Hindlimb muscle (tissue), 1 donor: ENCODE measurements around the gene EIF4E3. TPM values are rescaled to one million over a fixed set of nuclear protein-coding genes. Genes with fewer than 3 reads are reported as not detected.

Experiments
- DNase-seq: peaks from one replicate; pipeline ENCODE4 v3.0.0-alpha.2; 2013
- polyA plus RNA-seq: library from polyadenylated mRNA; unstranded; fragments of 120-200 nt; gene quantifications from one replicate; pipeline ENCODE4 v1.2.1, GENCODE V29; 2013; ENCODE audit not compliant: insufficient read length

Gene EIF4E3
- polyA plus RNA-seq, 1 donor: 9.3 TPM

DNA sequence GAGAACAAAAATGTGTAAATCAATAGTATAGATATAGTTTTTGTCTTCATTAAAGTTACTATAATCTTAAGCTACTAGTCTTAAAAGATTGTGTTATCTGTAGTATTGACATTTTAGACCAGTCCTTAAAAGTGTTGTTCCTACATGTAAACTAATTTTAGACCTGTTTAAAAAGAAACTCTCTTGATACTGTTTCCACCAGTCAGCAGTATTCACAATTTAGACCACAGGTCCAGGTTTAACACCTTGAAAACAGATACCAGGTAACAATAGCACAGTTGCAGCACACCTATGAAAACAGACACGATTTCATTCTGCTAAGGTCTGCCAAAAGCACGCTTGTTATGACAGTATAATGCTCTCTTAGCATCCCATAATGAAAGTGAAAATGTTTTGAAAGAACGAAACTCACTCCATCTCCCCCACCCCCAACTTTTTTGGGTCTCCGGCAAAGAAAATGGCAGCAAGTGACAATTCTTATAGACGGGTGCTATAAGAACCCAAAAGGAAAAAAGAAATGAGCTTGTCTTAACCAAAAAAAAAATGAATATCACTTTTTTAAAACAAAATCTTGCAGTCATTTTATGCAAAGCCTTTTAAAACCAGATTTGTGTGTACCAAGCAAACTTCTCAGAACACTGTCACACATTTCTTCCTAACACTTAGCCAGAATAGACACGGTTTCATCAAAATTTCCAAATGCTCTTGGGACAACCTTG is 1.6 kb downstream of the EIF4E3 start:
- DNase-seq: no peak

DNA sequence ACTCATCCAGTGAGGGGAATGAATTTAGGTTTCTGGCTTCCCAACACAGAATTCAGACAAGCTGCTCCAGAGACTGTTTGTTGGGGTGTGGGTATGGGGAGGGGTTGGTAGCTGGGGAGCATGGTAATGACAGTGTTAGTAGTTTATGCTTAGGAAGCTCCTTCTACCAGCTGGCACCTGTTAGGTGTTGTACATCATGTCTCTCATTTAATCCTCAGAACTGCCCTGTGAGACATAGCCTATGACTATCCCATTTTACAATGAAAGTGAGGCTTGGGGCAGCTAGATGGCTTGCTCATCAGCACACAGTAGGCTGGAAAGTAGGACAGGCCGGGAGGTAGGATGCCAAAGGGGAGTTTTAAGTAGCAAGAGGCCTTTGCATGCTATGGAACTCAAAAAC is 2.5 kb downstream of the EIF4E3 start:
- no peak for DNase-seq

DNA sequence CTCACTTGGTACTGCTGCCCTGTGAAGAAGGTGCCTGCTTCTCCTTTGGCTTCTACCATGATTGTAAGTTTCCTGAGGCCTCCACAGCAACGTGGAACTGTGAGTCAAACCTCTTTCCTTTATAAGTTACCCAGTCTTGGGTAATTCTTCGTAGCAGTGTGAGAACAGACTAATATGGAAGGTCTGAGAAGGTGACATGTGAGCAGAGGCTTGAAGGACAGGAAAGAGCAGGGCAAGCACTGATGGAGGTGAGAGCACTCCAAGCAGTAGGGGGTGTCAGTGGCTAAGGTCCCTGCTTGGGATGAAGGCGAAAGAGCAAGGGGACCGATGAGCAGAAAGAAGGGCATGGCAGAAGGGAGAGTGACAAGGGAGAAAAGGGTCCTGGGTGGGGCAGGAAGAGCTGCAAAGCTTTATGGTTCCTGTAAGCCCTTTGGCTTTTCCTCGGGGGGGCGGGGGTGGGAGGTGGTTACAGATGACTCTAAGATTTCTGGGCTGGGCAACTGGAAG is 3.5 kb downstream of the EIF4E3 start:
- no peak for DNase-seq

DNA sequence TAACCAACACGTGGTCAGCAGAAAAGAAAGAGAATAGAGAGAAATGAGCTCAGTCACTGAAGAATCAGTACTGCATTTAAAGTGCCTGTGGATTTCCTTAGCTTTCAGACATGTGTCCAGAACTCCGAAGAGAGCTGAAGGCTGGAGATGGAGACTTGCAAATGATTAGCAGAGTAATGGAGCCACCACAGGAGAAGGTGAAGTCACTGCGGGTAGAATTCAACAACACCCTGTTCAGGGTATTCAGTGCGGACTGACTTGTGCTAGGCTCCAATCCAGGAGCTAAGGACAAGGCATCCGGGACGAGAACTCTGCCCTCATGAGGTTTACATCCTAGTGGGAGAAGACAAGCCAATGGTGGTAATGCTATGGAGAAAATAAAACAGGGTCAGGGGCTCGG is 4.2 kb downstream of the EIF4E3 start:
- DNase-seq: no peak

DNA sequence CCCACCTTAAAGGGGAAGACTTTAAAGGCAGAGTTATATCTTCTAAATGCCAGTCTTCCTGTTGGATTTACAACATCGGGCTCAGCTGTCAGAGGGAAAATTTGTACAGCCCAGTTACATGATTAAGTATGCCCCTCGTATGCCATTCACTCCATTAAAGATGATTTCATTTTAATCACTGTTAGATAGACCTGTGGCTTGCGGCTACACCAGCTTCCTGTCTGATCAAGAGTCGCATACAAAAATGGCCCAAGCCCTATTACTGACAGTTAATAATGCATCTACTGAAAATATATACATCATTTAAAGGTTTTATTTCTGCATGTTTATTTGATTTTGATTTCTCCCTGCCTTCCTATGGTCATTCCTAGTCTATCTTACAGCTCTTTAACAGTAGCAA is 7.1 kb downstream of the EIF4E3 start:
- no peak for DNase-seq

DNA sequence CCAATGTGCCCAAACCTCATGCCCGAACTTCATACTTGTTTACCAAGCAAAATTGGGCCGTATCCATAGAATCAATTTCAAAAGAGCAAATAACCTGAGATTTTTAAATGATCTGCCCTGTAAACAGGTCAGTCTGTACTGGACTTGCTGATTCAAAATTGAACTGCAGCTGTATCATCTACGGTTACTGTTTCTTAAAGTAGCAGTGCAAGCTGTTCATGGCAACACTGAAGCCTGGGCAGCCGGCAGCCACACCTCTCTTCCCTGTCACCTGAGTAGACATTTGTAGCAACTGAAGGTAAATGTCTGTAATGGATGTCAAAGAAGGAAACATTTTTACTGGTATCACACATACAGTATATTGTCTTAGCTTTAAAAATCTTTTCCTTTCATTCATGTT is 10.6 kb downstream of the EIF4E3 start:
- no peak for DNase-seq

DNA sequence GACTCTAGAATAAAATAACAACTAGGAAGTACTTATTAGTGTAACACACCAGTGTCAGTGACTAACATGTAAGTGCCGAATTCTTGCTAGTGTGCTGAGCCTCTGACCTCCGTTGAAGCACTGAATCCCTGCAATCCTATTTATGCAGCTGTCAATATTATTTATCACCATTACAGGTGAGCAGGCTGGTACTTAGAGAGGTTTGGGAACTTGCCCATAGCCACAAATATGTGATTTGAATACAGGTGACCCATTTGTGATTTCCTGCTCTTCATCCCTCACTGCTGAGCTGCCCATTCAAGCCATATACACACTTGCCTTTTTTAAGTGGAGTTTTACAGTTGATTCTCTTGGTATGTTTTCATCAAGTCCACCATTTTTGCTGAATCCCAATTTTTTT is 12.2 kb downstream of the EIF4E3 start:
- no peak for DNase-seq

DNA sequence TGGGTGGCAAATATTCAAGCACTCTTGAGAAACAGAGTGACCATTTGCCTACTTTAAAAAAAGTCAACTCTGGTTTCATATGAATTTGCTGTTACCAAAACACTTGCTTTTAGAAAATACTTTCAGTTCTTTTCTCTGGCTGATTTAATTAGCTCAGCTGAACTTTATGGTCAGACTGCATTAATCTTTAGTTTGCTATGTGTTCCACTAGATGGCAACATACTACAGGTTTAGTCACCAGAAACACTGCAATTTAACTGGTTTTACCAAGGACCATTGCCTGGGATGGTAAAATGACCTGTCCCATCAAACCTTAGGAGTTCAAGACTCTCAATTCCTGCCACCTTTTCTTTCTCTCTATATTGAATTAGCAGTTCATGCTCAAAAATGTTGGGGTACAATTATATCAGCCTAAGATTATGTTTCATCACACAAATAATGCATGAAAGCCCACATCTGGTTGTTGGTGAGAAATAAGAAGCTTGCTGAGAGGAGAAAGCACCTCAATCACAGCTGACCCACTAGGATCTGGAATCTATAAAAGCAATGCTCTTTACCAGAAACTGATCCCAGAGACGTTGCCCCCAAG is 14.2 kb downstream of the EIF4E3 start:
- peak; percentile 34 for DNase-seq

DNA sequence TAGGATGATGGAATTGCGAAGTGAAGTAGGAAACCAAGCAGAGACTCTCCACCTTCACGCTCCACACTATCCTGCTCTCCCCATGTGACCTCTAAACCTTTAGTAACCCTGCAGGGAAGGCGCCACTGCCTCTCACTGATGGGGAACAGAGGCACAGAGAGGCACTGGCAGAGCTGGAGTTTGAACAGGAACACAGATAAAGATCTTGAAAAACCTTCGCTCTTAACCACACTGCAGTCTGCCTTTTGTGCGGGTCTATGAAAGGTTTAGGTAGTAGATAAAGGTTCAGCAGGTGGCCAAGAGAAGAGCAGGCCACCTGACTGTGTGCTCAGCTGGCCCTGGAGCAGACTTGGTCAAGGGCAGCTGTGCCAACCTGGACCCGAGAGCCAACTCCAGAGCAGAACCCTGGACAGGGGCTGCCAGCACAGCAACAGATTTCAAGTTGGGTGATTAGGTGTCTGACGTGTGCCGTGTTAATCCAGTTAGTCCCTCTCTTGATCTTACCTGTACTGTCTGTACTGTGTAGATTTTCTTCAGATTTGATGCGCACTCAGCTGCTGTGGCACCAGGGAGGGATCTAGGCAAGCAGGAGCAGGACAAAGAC is 15.2 kb downstream of the EIF4E3 start:
- DNase-seq: no peak

DNA sequence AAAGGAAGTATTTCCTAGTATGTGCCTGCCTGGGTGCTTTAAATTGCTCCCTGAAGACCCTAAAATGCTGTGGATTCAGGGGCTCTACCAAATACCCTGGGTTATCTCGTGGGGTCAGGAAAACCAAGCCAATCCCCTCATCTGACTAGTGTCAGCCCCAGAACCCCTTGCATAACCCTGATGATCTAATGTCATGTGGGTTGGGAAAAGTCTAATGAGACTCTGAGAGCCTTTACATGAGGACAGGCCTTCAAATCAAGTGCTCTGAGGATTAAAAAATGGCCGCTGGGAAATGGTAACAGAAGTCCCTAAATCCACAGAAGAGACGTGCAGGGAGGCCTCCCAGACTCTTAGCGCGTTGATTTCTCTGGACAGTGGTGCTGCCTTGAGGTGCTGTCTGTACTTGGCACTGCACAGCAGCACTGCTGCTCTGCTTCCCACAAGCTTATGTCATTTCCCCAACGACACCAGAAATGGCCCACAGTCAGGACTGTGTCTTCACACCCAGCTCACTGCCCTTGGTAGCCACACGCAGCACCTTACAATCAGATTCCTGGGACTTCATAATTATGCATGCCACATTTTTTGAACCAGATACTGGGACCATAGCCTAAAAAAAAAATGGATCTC is 16.6 kb downstream of the EIF4E3 start:
- no peak for DNase-seq

DNA sequence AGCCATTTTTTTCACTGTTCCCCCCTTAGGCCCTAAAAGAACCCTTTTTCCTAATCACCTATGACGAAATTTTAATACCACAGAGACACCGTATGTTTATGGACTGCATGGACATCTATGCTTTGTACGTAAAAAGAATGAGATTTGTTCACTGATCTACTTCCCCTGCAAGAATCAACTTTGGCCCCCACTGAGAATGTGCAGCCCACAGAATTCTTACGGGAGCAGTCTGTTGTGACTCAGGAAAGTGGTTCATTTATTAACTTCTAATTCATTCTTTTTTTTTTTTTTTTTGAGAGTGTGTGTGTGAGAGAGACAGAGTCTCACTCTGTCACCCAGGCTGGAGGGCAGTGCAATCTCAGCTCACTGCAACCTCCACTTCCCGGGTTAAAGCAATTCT is 17.6 kb downstream of the EIF4E3 start:
- DNase-seq: no peak

DNA sequence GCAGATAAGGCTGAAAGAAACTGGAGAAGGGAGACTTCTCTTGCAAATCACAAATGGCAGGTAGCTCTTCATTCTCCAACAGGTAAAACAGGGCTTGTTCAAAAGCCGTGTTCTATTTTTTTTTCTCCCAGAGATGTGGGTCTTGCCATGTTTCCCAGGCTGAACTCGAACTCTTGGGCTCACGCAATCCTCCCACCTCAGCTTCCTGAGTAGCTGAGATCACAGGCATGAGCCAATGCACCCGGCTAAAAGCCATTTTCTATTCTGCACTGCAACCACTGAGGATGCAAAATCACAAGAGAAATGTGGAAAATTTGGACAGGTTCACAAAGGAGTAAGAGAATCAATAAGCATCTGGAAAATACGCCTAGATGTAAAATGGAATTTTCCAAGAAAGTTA is 19.5 kb downstream of the EIF4E3 start:
- no peak for DNase-seq

DNA sequence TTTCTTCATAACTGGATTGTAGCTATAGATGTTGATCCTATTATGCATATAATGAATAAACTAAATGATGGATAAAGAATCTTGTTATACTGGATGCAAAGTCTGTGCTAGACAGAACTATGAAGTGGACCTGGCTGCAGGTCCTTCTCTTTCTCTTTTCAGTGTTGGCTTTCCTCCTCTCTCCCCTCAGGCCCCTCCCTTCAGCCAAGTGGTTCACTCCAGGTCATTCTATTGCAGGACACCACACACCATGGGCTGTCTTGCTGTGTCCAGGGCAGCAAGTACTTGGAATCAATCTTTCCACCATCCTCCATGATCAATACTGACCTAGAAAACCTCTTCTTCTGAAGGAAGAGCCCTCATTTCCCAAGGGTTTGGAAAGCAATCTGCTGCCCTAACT is 20.3 kb downstream of the EIF4E3 start:
- DNase-seq: no peak

DNA sequence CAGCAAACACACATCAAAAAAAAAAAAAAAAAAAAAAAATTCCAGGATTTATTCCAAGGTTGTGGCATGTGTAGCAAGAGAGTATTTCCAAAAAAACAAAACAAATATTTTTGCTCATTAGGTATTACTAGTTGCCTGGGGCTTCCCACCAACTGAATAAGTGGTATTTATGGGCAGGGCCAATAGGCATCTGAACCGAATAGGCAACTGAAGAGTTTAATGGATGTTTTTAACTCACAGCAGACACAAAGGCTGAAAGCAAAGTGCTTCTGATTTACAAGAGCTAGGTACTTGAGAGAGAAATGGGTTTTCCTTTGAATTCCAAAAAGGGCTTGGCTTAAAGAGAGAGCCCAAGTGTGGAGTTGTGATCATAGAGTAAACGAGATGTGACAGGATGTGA is 21.4 kb downstream of the EIF4E3 start:
- no peak for DNase-seq

DNA sequence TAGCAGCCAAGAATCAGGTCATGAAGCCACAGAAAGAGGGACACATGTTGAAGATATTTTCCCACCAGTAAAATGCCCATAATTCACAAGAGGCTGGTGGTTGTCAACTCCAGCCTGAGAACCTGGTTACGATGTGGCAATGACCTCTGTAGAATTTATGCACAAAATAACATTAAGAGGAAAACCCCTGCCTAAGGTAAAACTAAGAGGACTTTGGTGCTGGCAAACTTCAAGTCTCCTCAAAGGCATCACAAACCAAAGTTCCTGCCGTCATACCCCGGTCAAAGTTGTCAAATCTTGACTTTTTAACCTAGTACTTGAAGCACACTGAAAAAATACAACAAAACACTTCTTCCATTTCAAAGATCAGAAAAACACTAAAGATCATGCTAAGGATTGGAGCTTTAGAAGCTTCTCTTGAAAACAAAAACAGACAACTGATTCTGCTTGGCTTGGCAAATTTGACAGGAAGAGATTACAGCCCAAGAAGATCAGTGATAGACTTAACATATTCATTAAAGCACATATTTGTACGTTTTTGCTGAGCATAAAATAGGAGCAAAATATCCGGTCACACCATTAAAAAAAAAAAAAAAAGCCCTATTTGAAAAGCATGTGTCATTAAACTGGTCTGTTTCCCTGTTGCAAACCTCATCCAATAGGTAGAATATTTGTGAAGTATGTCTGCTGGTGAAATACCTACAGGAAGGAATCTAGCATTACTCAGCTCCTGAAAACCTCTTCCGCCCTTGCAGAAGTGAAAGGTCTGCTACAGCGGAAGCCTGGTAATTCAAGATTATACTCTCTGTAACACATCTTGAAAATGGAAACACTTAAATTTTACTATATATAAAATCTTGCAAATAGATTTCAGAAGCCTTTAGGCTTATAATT is 22.8 kb downstream of the EIF4E3 start:
- no peak for DNase-seq

DNA sequence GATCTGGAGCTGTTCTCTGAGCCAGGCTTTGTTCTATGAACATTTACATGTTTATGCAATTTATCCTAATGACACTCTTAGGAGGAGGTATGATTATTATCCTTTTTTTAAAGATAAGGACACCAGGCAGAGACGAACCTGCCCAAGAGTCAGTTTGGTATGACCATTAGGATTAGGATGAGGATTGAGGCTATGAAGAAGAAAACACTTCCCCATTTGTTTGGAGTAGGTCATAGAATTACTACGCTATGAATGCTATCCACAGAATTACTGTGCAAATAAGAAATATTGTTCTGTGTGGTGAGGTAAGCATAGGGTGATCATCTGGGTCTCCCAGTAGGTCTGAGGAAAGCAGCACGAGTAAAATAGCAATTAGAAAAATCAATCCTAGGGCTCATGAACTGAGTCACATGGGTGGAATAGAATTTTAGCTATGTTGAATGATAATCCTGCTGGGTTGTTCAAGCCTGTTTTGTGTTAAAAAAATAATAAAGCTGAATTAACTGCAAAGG is 23.9 kb downstream of the EIF4E3 start:
- no peak for DNase-seq

DNA sequence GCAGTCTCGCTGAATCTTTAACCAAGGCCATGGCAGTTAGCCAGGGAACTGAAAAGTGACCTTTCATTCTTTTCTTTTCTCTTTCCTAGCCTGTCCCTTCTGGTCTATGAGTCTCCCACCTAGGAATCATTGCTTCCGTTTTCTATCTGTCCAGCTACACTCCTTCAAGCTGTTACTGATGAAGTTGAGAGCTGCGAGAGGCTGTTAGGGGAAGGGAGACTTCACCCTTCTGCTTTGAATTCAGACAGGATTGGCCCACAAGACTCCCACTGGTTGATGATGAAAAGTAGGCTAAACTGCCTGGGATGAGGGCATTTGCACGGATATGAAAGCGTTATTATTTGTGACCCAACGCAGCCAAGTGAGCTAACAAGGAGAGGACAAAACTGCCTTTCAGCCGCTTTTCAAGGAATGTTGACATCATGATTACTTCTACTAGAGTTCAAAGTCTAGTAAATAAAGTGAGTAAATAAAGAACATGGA is 30.2 kb downstream of the EIF4E3 start:
- no peak for DNase-seq

DNA sequence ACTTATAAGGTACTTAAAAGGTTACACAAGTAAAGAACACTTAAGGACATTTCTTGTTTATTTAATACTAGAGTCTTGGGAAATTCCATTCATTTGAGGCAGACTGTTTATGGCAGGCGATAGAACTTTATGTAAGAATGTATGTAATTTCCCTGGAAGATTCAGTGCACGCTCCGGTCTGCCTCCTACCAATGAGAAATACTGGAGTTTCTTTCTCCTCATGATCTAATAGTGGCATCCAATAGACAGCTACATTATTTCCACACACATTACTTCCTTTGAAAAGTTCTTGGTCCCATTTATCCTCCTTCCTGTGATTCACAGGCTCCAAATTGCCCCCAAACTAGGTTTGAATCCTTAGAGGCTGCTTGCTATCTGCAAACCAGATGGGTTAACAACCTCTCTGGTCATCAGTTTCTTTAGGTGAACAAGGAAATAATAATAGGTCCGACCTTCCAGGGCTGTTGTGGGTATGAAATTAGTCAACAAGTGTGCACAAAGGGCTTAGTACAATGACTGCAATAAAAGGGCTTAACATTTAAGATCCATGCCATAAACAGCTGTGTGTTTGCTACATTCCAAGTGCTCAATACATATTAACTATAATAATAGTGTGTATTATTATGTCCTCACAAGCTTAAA is 30.7 kb downstream of the EIF4E3 start:
- no peak for DNase-seq

DNA sequence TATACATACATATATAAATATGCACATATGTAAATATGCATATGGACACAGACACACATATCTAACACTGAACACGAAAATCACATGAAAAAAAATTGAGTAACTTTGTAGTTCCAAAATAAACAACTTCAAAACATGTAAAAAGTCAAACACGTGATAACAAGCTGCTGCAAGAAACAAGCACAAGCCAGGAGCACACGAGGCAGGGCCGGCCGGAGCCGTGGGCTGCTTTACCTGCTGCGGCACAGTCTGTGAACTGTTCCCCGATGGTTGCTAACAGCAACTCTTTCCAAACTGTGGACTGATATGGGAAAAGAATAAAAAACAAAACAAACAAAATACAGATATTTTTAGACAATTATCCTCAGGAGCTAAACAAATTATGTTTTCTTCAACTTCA is 31.6 kb downstream of the EIF4E3 start:
- no peak for DNase-seq

DNA sequence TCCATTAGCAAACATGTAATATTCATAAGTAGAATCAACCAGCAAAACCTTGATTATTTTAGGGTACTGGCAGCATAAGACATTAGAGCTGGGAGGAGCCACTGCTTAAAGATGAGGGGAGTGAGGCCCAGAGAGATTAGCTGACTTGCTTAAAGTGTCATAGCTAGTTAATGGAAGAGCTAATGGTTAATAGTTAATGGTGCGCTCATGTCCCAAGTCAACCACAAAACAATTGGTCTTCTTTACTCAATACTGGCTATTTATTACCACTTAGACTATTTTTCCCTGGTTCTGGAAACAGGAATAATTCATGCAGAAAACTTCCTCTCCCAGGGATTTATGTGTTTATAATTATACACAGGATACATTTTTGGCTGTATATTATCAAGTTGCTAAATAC is 33.1 kb downstream of the EIF4E3 start:
- DNase-seq: no peak

DNA sequence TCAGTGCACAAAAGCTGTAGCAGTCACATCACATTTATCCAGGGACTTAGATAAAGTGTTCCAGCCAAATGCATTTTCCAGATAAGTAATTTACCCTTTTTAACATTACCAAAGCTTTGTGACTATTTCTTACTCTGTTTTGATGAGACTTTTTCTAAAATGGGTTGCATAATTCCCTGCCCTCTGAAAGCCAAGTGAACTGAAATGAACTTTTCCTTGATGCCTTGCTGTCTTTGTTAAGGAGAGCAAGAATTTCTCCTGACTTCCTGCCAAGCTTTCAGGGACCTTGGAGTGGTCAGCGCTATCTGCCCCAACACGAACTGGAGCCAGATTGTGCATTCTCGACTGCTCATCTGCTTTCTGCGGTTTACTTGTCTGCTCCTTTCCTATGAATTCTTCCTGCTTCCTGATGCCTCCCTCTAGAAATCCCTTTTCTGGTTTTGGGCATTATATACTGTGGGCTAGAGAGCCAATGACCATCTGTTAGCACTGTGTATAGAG is 34.8 kb downstream of the EIF4E3 start:
- DNase-seq: peak; percentile 25
